Effector memory CD8-positive, alpha-beta T cell (primary cell): ENCODE results near the gene SYT14.
"Not testable (repeated sequence)": the region's sequence is repeated elsewhere in the genome, so short reads cannot be mapped to it uniquely, and the experiment has no call there.

Experiments used
- ATAC-seq: fragments of 150-1000 bp; cut with Tn5 transposase; replicated peaks from 2 replicates; pipeline ENCODE4 v1.10.0; 2021; ENCODE audit warnings: mild to moderate bottlenecking, moderate library complexity
- DNase-seq, 3 experiments: peaks; one replicate each; pipeline ENCODE4 v3.0.0; 2021
- H3K27ac Mint-ChIP-seq, 2 donors: one replicate each; pipeline ENCODE4 v1.8.0; 2022; ENCODE audit warnings: mild to moderate bottlenecking in 2 of 2, mixed read lengths in 2 of 2, moderate library complexity in 2 of 2
- H3K27me3 Mint-ChIP-seq, 2 donors: one replicate each; pipeline ENCODE4 v1.8.0; 2022; ENCODE audit warnings: mixed read lengths in 2 of 2
- H3K36me3 Mint-ChIP-seq: one replicate; pipeline ENCODE4 v1.8.0; 2022; ENCODE audit warnings: mild to moderate bottlenecking, moderate library complexity, mixed read lengths; ENCODE audit not compliant: insufficient read depth
- H3K4me1 Mint-ChIP-seq, 2 donors: one replicate each; pipeline ENCODE4 v1.8.0; 2022; ENCODE audit warnings: low read depth in 2 of 2, mixed read lengths in 2 of 2
- H3K4me3 Mint-ChIP-seq, 2 donors: one replicate each; pipeline ENCODE4 v1.8.0; 2022; ENCODE audit warnings: mild to moderate bottlenecking in 2 of 2, mixed read lengths in 2 of 2, moderate library complexity in 2 of 2
- H3K9me3 Mint-ChIP-seq, 2 donors: one replicate each; pipeline ENCODE4 v1.8.0; 2022; ENCODE audit warnings: mixed read lengths in 2 of 2

SYT14 gene

GRCh38 chr1:210072129-210072528 is 134.1 kb downstream of the SYT14 start:
- no peak overlapping the region for H3K4me3 Mint-ChIP-seq
- H3K9me3 Mint-ChIP-seq = no peaks in the 10 kb centered on the region
- H3K4me1 Mint-ChIP-seq = no peaks in the 10 kb centered on the region
- no peak overlapping the region for H3K27ac Mint-ChIP-seq
- ATAC-seq (no peak), DNase-seq (no peak)
- H3K36me3 Mint-ChIP-seq = no peaks in the 10 kb centered on the region
- H3K27me3 Mint-ChIP-seq = peaks cover 4 to 13% of the 10 kb centered on the region in 2 donors

GRCh38 chr1:210072896-210073504 is 135.0 kb downstream of the SYT14 start:
- no peak for DNase-seq
- Mint-ChIP-seq H3K27me3 (peaks cover 4 to 13% of the 10 kb centered on the region in 2 donors), H3K4me3 (no peak overlapping the region), H3K27ac (no peak overlapping the region), H3K9me3 (no peaks in the 10 kb centered on the region), H3K36me3 (no peaks in the 10 kb centered on the region), H3K4me1 (no peaks in the 10 kb centered on the region)
- no peak for ATAC-seq

GRCh38 chr1:210074904-210075303 is 136.9 kb downstream of the SYT14 start:
- H3K4me1 Mint-ChIP-seq = no peaks in the 10 kb centered on the region
- no peak overlapping the region for H3K4me3 Mint-ChIP-seq
- ATAC-seq (no peak), DNase-seq (no peak)
- peaks cover 4 to 13% of the 10 kb centered on the region in 2 donors for H3K27me3 Mint-ChIP-seq
- H3K27ac Mint-ChIP-seq = no peak overlapping the region
- H3K36me3 Mint-ChIP-seq = no peaks in the 10 kb centered on the region
- H3K9me3 Mint-ChIP-seq = no peaks in the 10 kb centered on the region

- Mint-ChIP-seq H3K27ac (no peak overlapping the region), H3K4me1 (no peaks in the 10 kb centered on the region)
- ATAC-seq = no peak
Measured at GRCh38 chr1:210076620-210077019, 138.6 kb downstream of the SYT14 start.

GRCh38 chr1:210081494-210081893 is 143.5 kb downstream of the SYT14 start:
- Mint-ChIP-seq H3K4me1 (no peaks in the 10 kb centered on the region), H3K9me3 (no peaks in the 10 kb centered on the region), H3K27ac (no peak overlapping the region), H3K27me3 (peaks cover 3 to 6% of the 10 kb centered on the region in 2 donors), H3K36me3 (no peaks in the 10 kb centered on the region), H3K4me3 (no peak overlapping the region)
- ATAC-seq (no peak), DNase-seq (no peak)

More at GRCh38 chr1:210076620-210077019, 138.6 kb downstream of the SYT14 start:
- no peaks in the 10 kb centered on the region for H3K9me3 Mint-ChIP-seq
- H3K4me3 Mint-ChIP-seq = no peak overlapping the region
- no peak for DNase-seq
- no peaks in the 10 kb centered on the region for H3K36me3 Mint-ChIP-seq
- peaks cover 6% of the 10 kb centered on the region in 2 donors for H3K27me3 Mint-ChIP-seq

GRCh38 chr1:210085359-210085758 is 147.3 kb downstream of the SYT14 start:
- no peaks in the 10 kb centered on the region for H3K36me3 Mint-ChIP-seq
- H3K4me1 Mint-ChIP-seq = no peaks in the 10 kb centered on the region
- no peak overlapping the region for H3K27ac Mint-ChIP-seq
- peaks cover 0 to 6% of the 10 kb centered on the region in 2 donors for H3K27me3 Mint-ChIP-seq
- DNase-seq = no peak
- ATAC-seq = no peak
- no peak overlapping the region for H3K4me3 Mint-ChIP-seq
- H3K9me3 Mint-ChIP-seq = no peaks in the 10 kb centered on the region

GRCh38 chr1:210087058-210087457 is 149.0 kb downstream of the SYT14 start:
- Mint-ChIP-seq H3K36me3 (no peaks in the 10 kb centered on the region), H3K4me1 (no peaks in the 10 kb centered on the region), H3K4me3 (no peak overlapping the region), H3K27me3 (no peaks in the 10 kb centered on the region), H3K27ac (no peak overlapping the region), H3K9me3 (no peaks in the 10 kb centered on the region)
- ATAC-seq = no peak
- DNase-seq = no peak

- Mint-ChIP-seq H3K27me3 (peaks cover 0 to 6% of the 10 kb centered on the region in 2 donors), H3K4me3 (no peak overlapping the region), H3K36me3 (no peaks in the 10 kb centered on the region), H3K27ac (no peak overlapping the region), H3K4me1 (no peaks in the 10 kb centered on the region), H3K9me3 (no peaks in the 10 kb centered on the region)
- DNase-seq = no peak
- no peak for ATAC-seq
Measured at GRCh38 chr1:210089855-210090254, 151.8 kb downstream of the SYT14 start.

- DNase-seq = no peak
- Mint-ChIP-seq H3K4me1 (no peaks in the 10 kb centered on the region), H3K27ac (no peak overlapping the region), H3K36me3 (no peaks in the 10 kb centered on the region), H3K9me3 (no peaks in the 10 kb centered on the region), H3K4me3 (no peak overlapping the region), H3K27me3 (peaks cover 0 to 6% of the 10 kb centered on the region in 2 donors)
- ATAC-seq = no peak
Measured at GRCh38 chr1:210092366-210092765, 154.3 kb downstream of the SYT14 start.

GRCh38 chr1:210093461-210093860 is 155.4 kb downstream of the SYT14 start:
- DNase-seq = no peak
- H3K27me3 Mint-ChIP-seq = peaks cover 6 to 10% of the 10 kb centered on the region in 2 donors
- no peaks in the 10 kb centered on the region for H3K9me3 Mint-ChIP-seq
- H3K36me3 Mint-ChIP-seq = no peaks in the 10 kb centered on the region
- no peak for ATAC-seq
- H3K4me1 Mint-ChIP-seq = no peaks in the 10 kb centered on the region
- H3K4me3 Mint-ChIP-seq = no peak overlapping the region
- no peak overlapping the region for H3K27ac Mint-ChIP-seq

- Mint-ChIP-seq H3K27ac (no peak overlapping the region), H3K9me3 (no peaks in the 10 kb centered on the region), H3K27me3 (peaks cover 9 to 16% of the 10 kb centered on the region in 2 donors), H3K4me1 (no peaks in the 10 kb centered on the region), H3K36me3 (no peaks in the 10 kb centered on the region), H3K4me3 (no peak overlapping the region)
- ATAC-seq = no peak
- no peak for DNase-seq
Measured at GRCh38 chr1:210098356-210098755, 160.3 kb downstream of the SYT14 start.

- no peak for ATAC-seq
- Mint-ChIP-seq H3K27me3 (peaks cover 9 to 13% of the 10 kb centered on the region in 2 donors), H3K9me3 (no peaks in the 10 kb centered on the region), H3K4me3 (no peak overlapping the region), H3K27ac (no peak overlapping the region), H3K36me3 (no peaks in the 10 kb centered on the region), H3K4me1 (no peaks in the 10 kb centered on the region)
- DNase-seq = no peak
Measured at GRCh38 chr1:210099921-210100320, 161.9 kb downstream of the SYT14 start.

- Mint-ChIP-seq H3K4me3 (no peak overlapping the region), H3K27ac (no peak overlapping the region), H3K9me3 (peaks cover 0 to 4% of the 10 kb centered on the region in 2 donors), H3K36me3 (no peaks in the 10 kb centered on the region), H3K4me1 (no peaks in the 10 kb centered on the region), H3K27me3 (peaks cover 7 to 15% of the 10 kb centered on the region in 2 donors)
- no peak for DNase-seq
- ATAC-seq = no peak
Measured at GRCh38 chr1:210104103-210104502, 166.1 kb downstream of the SYT14 start.

GRCh38 chr1:210112906-210113305 is 174.9 kb downstream of the SYT14 start:
- H3K9me3 Mint-ChIP-seq, H3K27me3 Mint-ChIP-seq: not testable (repeated sequence)

More at GRCh38 chr1:210112906-210113305, 174.9 kb downstream of the SYT14 start:
- not testable (repeated sequence) for ATAC-seq, H3K36me3 Mint-ChIP-seq, H3K27ac Mint-ChIP-seq, DNase-seq, H3K4me1 Mint-ChIP-seq, H3K4me3 Mint-ChIP-seq
